D341Med (cell line): Measurements from ENCODE around the gene CA5B.
A peak's percentile ranks its signal among the peaks of the same experiment; 100 is the strongest.
"Not testable (repeated sequence)": the region's sequence is repeated elsewhere in the genome, so short reads cannot be mapped to it uniquely, and the experiment has no call there.

ENCODE experiments used
- DNase-seq: peaks from one replicate; pipeline ENCODE4 v3.0.0; 2012; ENCODE audit warnings: low spot score

CA5B gene

DNA sequence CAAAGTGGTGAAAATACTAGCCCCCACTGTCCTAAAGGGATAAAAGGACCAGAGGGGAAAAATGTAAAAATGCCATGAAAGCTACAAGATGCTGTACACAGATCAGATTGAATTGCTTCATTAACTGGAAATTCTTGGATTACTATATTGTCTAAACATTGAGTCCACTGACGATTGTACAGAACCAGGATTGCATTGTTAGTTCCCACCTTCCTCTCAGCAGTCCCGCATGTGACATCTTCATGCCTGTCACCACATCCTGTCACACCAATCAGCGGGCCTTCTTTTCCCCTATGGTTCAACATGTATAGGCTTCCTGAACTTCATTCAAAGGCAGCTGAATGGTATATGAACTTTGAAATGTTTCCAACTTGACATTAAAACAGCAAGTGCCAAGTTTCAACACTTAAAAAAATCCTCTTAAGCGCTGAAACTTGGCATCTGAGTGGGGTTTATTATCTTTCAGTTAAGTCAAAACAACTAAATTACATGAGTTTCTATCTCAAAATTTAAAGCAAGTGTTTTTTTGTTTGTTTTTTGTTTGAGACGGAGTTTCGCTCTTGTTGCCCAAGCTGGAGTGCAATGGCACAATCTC, 76.8 kb downstream of the CA5B start:
- no peak for DNase-seq

DNA sequence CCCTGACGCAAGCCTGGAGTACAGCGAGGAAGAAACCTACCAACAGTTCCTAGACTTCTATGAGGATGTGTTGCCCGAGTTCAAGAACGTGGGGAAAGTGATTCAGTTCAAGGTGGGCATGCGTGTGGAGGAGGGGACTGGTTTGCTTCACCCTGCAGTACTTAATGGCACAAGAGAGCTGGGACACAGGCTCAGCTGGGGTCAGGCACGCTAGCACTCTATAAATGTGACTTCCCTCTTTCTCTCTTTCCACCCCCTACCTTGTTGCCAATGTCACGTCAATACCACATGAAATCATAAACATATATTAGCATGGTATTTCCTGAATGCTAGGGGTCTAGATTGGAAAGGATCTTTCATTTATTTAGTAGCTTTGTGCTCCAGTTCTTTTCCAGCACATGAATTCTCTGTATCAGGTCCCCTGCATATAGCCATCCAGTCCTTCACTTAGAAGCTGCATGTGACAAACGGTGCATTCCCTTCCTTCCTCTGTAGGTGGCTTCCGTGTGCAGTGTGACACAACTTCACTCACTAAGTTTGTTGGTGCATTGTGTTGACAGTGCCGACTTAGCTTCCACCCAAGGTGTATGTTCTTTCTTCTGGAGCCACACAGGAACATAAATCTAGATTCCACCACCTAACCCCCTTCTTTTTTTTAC, 77.8 kb downstream of the CA5B start:
- DNase-seq, result peak; percentile 34

DNA sequence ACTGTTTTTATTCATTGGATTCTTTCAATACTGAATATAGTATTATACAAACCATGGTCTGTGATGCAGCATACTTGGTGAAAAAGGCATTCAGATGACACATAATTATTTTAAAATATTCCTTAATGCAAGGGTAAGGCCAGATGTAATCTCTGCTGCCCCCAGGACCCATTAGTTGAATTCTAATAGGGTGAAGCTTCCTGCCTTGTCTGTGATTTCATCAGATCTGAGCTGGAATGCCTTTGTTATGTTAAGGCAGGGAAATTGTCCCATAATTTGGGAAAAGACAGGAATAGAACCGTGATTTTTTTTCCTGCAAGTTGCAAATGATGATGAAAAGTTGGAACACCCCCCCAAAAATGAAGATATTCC, 78.4 kb downstream of the CA5B start:
- no peak for DNase-seq

DNA sequence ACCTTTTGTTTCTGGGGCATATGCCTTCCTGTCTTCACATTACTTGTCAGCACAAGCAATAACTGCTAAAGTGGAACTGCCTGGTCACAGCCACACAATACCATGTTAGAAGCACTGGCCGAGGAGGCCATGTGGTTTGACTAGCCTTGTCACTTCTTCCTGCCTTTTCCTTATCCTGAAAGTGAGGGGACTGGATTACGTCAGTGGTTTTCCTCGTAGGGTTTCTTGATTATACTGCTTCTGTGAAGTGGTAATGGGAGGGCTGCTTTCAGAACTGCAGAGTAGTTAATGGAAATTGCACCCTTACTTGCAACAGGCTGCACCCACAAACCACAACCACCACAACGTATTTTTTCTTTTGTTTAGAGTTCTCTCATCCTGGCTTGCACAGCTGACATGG, 78.8 kb downstream of the CA5B start:
- DNase-seq, result no peak

DNA sequence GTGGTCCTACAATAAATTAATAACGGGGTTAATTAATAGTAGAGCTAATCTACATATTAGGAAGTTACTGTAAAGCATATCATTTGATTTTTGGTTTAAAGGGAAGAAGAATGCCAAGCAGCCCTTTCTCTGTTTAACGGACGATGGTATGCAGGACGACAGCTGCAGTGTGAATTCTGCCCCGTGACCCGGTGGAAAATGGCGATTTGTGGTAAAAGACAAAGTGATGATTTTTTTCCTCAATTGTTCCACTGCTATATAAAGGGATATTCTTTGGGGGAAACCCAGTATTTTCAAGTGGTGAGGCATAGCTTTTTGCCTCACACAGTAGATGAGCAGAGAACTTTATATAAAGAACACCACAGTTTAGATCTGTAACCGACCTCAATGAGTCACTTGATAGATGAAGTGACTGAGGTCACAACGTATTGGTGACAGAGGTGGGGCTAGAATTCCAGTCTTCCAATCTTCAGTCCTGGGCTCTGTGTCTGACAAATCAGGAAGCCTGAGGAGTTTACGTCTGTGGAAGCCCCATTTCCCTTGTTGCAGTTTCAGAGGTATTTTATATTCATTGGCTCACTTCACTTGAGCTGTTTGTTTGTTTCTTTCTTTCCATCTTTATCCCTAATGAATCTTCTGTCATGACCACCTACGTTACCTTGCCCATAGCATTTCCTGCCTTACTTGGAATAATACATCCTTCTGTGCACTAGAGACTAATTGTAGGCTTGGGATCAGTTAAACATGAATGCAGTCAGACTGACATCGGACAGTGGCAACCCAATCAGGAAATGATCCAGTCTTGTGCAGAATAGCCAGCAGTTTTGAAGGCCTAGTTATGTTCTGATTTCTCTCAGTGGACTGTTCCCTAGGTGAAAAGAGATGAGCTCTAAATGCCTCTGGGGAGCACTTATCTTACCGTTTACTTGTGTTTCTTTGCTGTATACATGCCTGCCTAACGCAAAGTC, 82.3 kb downstream of the CA5B start:
- no peak for DNase-seq

DNA sequence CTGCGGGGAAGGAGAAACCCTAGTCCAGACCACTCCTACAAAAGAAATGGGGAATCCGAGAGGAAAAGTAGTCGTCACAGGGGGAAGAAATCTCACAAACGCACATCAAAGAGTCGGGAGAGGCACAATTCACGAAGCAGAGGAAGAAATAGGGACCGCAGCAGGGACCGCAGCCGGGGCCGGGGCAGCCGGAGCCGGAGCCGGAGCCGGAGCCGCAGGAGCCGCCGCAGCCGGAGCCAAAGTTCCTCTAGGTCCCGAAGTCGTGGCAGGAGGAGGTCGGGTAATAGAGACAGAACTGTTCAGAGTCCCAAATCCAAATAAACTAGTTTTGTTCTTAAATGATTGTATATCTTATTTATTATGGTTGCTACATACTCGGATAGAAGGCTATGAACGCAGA, 84.9 kb downstream of the CA5B start:
- DNase-seq, result no peak

DNA sequence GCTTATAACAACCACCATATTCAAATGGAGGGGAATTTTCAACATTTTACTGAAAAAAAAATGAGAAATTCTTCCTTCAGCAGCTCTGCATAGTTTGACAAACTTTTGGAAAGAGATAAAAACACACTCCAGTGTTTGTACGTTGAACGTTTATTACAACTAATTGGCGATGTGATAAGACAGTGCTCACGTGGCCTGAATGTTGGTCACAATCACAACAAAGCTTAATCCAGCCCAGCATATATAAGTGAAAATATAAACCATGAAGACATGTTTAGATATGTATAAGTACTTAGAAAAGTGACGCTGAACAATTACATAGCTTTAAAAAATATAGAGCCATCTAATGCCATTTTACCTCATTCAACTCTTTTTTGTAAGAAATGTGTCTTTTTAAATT, 87.9 kb downstream of the CA5B start:
- DNase-seq, result no peak

DNA sequence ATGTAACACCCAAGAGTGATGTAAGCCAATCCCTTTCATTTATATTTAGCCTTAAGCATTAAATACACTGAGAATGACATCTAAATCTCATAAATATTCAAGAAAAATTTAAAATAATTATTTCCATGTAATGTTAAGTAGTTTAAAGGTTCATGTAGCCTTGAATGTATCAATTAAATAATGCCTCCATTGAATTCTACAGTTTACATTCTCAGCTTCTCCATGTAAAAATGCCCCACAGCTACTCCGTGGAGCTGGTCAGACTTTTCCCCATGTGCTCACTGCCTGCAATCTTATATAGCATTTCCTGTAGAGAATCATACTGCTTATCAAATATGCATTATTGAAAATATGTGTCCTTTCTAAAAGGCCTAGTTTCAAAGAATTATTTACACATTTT, 91.1 kb downstream of the CA5B start:
- no peak for DNase-seq

DNA sequence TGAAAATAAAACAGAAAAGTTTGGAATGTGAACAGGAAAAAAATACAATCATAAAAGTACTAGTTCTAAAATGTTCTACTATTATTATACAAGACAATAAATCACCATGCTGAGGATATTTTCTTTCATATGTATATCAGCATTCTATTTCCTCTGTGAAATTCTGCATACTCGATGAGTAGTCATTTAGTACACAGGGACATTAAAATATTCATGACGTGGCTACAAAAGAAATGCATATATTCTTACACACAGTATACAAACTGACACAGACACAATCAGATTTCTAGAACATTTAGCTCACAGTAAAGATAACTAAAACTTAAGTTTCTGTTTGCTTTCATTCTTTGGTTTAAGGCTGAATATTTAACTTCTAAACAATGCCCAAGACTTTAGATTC, 93.3 kb downstream of the CA5B start:
- not testable (repeated sequence) for DNase-seq

DNA sequence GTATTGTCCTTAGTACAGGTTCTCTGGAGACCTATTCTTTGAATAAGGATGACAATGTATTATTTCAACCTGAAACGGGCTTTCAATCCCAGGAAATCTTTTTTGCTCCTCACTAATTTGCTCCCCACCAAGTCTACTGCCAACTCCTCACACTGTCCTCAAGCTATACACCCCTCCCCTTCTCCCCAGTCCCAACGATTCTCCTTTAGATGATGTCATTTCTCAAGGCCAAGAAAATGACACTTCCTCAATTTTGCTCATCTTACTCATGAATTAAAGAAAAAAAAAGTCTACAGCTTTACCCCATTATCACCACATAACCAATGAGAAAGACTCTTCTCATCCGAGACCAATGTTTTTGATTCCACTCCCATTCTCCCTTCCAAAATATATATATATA, 96.0 kb downstream of the CA5B start:
- DNase-seq, result no peak

DNA sequence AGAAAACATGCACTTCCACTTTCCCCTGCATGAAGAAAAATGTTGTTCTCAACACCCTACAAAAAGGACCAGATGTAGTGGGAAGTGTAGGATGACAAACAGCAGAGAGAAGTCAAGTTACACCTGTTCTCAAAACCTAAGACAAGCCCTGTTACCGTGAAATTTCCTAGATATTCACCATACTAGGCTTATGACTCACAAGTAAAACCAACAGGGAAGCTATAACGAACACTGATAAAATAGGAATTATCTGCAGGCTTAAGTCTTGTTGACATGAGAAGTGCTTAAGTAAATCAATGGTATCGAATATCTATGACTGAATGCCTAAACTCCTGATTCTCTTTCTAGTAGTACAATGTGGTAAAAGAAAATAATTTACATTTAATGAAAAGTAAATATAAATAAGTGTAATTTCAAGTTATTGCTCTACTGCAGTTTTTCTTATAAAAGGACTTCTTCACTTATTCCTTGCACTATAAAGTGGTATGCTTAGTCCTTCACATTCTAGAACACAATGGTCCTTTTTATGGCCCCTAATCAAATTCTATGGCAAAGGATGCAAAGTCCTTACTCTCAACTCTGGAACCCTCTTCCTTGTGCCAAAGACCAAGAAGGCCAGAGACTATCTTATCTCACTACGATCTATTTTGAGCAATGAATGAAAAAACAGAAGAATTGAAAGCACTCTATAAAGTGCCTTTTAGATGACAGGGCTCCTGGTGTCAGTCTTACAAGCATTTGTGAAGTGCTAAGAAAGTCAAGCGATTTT, 96.9 kb downstream of the CA5B start:
- no peak for DNase-seq
